ENCODE results near the gene CCDC174. TPM values are rescaled to one million over a fixed set of nuclear protein-coding genes. Genes with fewer than 3 reads are reported as not detected.
"Not testable (repeated sequence)": the region's sequence is repeated elsewhere in the genome, so short reads cannot be mapped to it uniquely, and the experiment has no call there.

Gene CCDC174
- total RNA-seq, 2 donors from 2014 or later: 9.4 to 14.1 TPM

DNA sequence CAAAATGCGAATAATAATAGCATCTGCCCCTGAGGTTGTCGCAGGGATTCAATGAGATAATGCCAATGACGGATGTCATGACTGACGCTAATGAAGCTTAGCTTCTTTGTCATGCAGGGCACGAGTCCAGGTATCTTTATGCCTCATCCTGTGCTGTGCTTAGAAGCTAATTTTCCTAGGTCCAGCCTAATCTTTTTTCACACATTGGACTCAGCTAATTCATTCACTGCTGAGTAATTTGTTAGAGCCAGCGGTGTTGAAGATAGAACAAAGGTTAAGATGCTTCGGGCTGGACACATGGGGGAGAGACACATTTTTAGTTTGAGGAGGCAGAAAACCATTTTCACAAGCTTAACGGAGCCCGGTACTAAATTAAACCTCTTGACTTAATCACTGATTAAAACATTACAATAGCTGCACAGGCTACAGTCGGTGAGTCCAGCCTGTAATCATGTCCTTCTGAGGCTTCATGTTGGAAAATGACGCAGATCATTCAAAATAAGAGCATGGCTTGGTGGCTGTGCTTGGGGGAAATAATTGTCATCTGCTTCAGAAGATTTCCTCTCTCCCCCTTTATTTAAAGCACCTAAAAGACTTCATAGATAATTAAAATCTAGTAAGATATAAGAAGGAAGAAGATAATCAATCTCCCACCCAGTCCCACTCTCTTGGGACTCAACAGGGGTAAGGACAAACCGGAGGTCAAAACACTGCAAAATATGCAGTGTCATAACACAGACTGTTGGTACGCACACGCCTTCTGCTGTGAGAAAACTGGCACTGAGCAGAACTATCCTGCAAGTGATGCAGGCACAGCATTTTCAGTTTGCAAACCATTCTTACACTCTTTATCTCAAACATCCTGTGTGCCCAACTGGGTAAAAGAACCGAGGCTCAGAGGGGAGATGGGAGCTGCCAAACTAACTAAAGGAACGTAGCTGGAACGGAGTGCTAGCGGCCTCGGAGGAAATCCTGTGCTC, 3.3 kb upstream of the CCDC174 start:
- no peaks in the 10 kb centered on the region for H3K36me3 ChIP-seq
- DNase-seq (ENCODE audit: low spot score): no peak
- H3K9me3 ChIP-seq: no peaks in the 10 kb centered on the region
- peak overlapping the region; percentile 51 to 73 for H3K27ac ChIP-seq
- TF ChIP-seq CTCF (IDR thresholded peaks at IDR 0.05): no peak
- H3K4me3 ChIP-seq: no peak overlapping the region
- peaks cover 0 to 43% of the 10 kb centered on the region in 2 donors for H3K4me1 ChIP-seq
- H3K27me3 ChIP-seq: no peaks in the 10 kb centered on the region

GRCh38 chr3:14649466-14649865, 2.1 kb upstream of the CCDC174 start:
- DNase-seq (ENCODE audit: low spot score): no peak
- Histone ChIP-seq H3K4me3 (no peak overlapping the region), H3K36me3 (peaks cover 1% of the 10 kb centered on the region), H3K27me3 (no peaks in the 10 kb centered on the region), H3K27ac (peak overlapping the region in 1 of 2 donors; percentile 73), H3K4me1 (peaks cover 0 to 54% of the 10 kb centered on the region in 2 donors), H3K9me3 (no peaks in the 10 kb centered on the region)
- TF ChIP-seq CTCF (IDR thresholded peaks at IDR 0.05): no peak

DNA sequence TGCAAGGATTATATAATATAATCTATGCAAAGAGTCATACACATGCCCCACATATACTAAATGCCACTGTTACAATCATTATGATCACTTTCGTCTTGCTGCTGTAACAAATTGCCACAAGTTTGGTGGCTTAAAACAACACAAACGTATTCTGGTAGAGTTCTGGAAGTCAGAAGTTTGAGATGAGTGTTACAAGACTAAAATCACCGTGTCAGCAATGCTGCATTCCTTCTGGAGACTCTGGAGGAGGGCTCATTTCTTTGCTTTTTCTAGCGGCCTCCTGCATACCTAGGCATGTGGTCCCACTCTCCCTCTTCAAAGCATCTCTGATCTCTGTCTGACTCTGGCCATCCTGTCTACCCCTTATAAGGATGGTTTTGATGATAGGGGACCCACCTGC, 1.4 kb upstream of the CCDC174 start:
- TF ChIP-seq CTCF (IDR thresholded peaks at IDR 0.05): no peak
- Histone ChIP-seq H3K36me3 (peaks cover 9% of the 10 kb centered on the region), H3K27ac (peak overlapping the region in 1 of 2 donors; percentile 82), H3K9me3 (no peaks in the 10 kb centered on the region), H3K4me3 (no peak overlapping the region), H3K4me1 (peaks cover 0 to 54% of the 10 kb centered on the region in 2 donors), H3K27me3 (no peaks in the 10 kb centered on the region)
- DNase-seq (ENCODE audit: low spot score): no peak

DNA sequence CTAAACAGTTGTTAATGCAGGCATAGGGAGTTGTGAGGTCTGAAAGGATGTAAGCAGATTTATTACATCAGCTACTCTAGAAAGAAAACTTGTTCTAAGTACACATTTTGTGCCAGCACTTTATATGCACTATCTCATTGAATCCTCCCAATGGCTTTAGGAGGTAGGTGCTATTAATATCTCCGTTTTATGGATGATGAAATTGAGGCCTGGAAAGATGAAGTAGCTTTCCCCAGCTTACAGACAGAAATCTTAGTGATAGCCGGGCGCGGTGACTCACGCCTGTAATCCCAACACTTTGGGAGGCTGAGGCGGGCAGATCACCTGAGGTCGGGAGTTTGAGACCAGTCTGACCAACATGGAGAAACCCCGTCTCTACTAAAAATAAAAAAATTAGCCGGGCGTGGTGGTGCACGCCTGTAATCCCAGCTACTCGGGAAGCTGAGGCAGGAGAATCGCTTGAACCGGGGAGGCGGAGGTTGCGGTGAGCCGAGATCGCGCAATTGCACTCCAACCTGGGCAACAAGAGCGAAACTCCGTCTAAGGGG, 872 bp downstream of the CCDC174 start:
- not testable (repeated sequence) for H3K27me3 ChIP-seq; DNase-seq (ENCODE audit: low spot score); H3K9me3 ChIP-seq
- Histone ChIP-seq H3K36me3 (peaks cover 31% of the 10 kb centered on the region), H3K4me3 (peak overlapping the region; percentile 82 to 86), H3K27ac (peak overlapping the region; percentile 82 to 94), H3K4me1 (peaks cover 0 to 54% of the 10 kb centered on the region in 2 donors)

GRCh38 chr3:14657579-14657978, 6.0 kb downstream of the CCDC174 start:
- H3K9me3 ChIP-seq: no peaks in the 10 kb centered on the region
- no peak for DNase-seq (ENCODE audit: low spot score)
- H3K4me1 ChIP-seq: peaks cover 0 to 18% of the 10 kb centered on the region in 2 donors
- H3K27ac ChIP-seq: no peak overlapping the region
- H3K27me3 ChIP-seq: no peaks in the 10 kb centered on the region
- TF ChIP-seq CTCF (IDR thresholded peaks at IDR 0.05): no peak
- H3K4me3 ChIP-seq: no peak overlapping the region
- peaks cover 81% of the 10 kb centered on the region for H3K36me3 ChIP-seq

DNA sequence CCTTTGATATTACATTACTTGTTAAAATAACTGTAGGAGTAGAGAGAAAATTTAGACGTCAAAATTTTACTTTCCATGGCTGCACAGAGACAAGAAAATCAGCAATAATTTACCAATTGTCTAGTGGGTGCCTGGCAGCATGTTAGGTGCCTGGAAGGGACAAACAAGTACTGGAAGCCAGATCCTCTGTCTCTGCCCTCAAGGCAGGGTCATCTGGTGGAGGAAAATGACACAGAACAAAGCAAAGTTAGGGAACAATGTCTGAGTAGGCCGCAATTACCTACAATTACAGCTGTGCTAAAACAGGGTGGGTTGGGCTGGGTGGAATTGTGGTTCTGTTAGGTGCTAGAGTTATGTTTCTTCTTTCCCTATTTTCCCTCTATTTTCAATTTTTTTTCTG, 7.4 kb downstream of the CCDC174 start:
- H3K27me3 ChIP-seq: no peaks in the 10 kb centered on the region
- no peak overlapping the region for H3K4me3 ChIP-seq
- TF ChIP-seq CTCF (IDR thresholded peaks at IDR 0.05): no peak
- peaks cover 94% of the 10 kb centered on the region for H3K36me3 ChIP-seq
- H3K4me1 ChIP-seq: peaks cover 0 to 4% of the 10 kb centered on the region in 2 donors
- no peaks in the 10 kb centered on the region for H3K9me3 ChIP-seq
- DNase-seq (ENCODE audit: low spot score): no peak
- H3K27ac ChIP-seq: no peak overlapping the region

Data from right atrium auricular region (tissue), 2 donors.